DMS114 treated with DMSO at 0.1 percent for 48 hours (cell line): ENCODE results near the gene ATG9A.
A peak's percentile ranks its signal among the peaks of the same experiment; 100 is the strongest.

Source experiments
- DNase-seq: peaks from one replicate; lab custom pipeline; 2025; ENCODE audit not compliant: unreplicated experiment; lab: John Stamatoyannopoulos, UW

Gene ATG9A

GRCh38 chr2:219252900-219253752 is 23.7 kb upstream of the ATG9A start, which contains the start of gene TUBA4B:
Gene TUBA4B, plus strand, starts transcription at chr2:219253243. Its CDS starts 165 bp downstream, at chr2:219253408.
- DNase-seq: no peak

GRCh38 chr2:219252570-219252899 is 23.1 kb upstream of the ATG9A start:
- no peak for DNase-seq

- DNase-seq: no peak
Observed at GRCh38 chr2:219252084-219252483, 22.6 kb upstream of the ATG9A start.

- no peak for DNase-seq
Observed at GRCh38 chr2:219251656-219252055, 22.2 kb upstream of the ATG9A start.

- DNase-seq: no peak
Observed at GRCh38 chr2:219250049-219250781, 20.8 kb upstream of the ATG9A start.

GRCh38 chr2:219249203-219249980 is 20.0 kb upstream of the ATG9A start:
- no peak for DNase-seq

GRCh38 chr2:219248845-219249202 is 19.4 kb upstream of the ATG9A start:
- no peak for DNase-seq

- DNase-seq: no peak
Observed at GRCh38 chr2:219247678-219248642, 18.5 kb upstream of the ATG9A start.

GRCh38 chr2:219246559-219246958 is 17.1 kb upstream of the ATG9A start:
- no peak for DNase-seq

- DNase-seq: no peak
Observed at GRCh38 chr2:219245899-219246230, 16.4 kb upstream of the ATG9A start.

- DNase-seq: peak; percentile 76
Observed at GRCh38 chr2:219245148-219245898, 15.9 kb upstream of the ATG9A start, which contains the start of the genes GLB1L and STK16. Gene GLB1L, minus strand, starts transcription at chr2:219245444. Its CDS starts 1,871 bp downstream, at chr2:219243573. Gene STK16, plus strand, starts transcription at chr2:219245479. Its CDS starts 521 bp downstream, at chr2:219246000.

- DNase-seq: no peak
Observed at GRCh38 chr2:219244789-219245147, 15.3 kb upstream of the ATG9A start.

GRCh38 chr2:219243291-219243761 is 13.9 kb upstream of the ATG9A start:
- no peak for DNase-seq

GRCh38 chr2:219234331-219234730 is 4.9 kb upstream of the ATG9A start:
- no peak for DNase-seq

GRCh38 chr2:219230059-219230540 is 664 bp upstream of the ATG9A start:
- no peak for DNase-seq

- DNase-seq: no peak
Observed at GRCh38 chr2:219228911-219229304, 528 bp downstream of the ATG9A start.

- no peak for DNase-seq
Observed at GRCh38 chr2:219228041-219228910, 1.2 kb downstream of the ATG9A start.

- no peak for DNase-seq
Observed at GRCh38 chr2:219225350-219225749, 4.1 kb downstream of the ATG9A start.
